H1 (cell line): ENCODE data around the gene TECPR2.

Experiments used
- CEBPB ChIP-seq: IDR thresholded peaks from 2 replicates; pipeline ENCODE4 v1.6.1; 2012; ENCODE audit warnings: low read depth, low read length
- CHD2 ChIP-seq: IDR thresholded peaks from 2 replicates; pipeline ENCODE4 v1.6.1; 2012; ENCODE audit warnings: low read length, improper control_type of control experiment
- CTCF ChIP-seq, 3 experiments: IDR thresholded peaks; 1 replicate in 2 of 3; 2 replicates in 1 of 3; pipeline versions ENCODE4 v1.5.1 to v1.6.1; 2011; ENCODE audit warnings: low read length in 3 of 3, mild to moderate bottlenecking in 3 of 3, inconsistent platforms in 2 of 3, low read depth in 1 of 3, moderate library complexity in 1 of 3; ENCODE audit not compliant: insufficient read depth in 1 of 3; ENCODE audit errors: control extremely low read depth in 1 of 3
- EGR1 ChIP-seq: IDR thresholded peaks from 2 replicates; pipeline ENCODE4 v1.6.1; 2011; ENCODE audit warnings: low read depth, low read length, borderline replicate concordance
- EP300 ChIP-seq, 2 experiments: IDR thresholded peaks; 1 replicate in 1 of 2; 2 replicates in 1 of 2; pipeline ENCODE4 v1.6.1; 2011 to 2012; ENCODE audit warnings: low read depth in 2 of 2, low read length in 2 of 2, mild to moderate bottlenecking in 2 of 2, borderline replicate concordance in 1 of 2, inconsistent platforms in 1 of 2, moderate library complexity in 1 of 2
- EZH2 ChIP-seq: fragments of 200-600 bp; sonication (generic); IDR thresholded peaks from 2 replicates; pipeline ENCODE4 v1.7.1; 2012; ENCODE audit warnings: low read depth, mild to moderate bottlenecking, moderate library complexity, low read length, inconsistent platforms; ENCODE audit not compliant: severe bottlenecking
- GABPA ChIP-seq: IDR thresholded peaks from 2 replicates; pipeline ENCODE4 v1.6.1; 2011; ENCODE audit warnings: mild to moderate bottlenecking, low read length, moderate library complexity, borderline replicate concordance; ENCODE audit not compliant: insufficient read depth
- JUN ChIP-seq: IDR thresholded peaks from 2 replicates; pipeline ENCODE4 v1.6.1; 2011; ENCODE audit warnings: low read depth, mild to moderate bottlenecking, improper control_type of control experiment, low read length
- RXRA ChIP-seq: IDR thresholded peaks from 2 replicates; pipeline ENCODE4 v1.6.1; 2011; ENCODE audit warnings: low read depth, mild to moderate bottlenecking, low read length, moderate library complexity; ENCODE audit not compliant: insufficient read depth
- SIN3A ChIP-seq, 2 experiments: IDR thresholded peaks in 1 of 2; conservative IDR thresholded peaks in 1 of 2; 2 replicates each; pipeline ENCODE4 v1.6.1; 2011 to 2012; ENCODE audit warnings: low read length in 2 of 2, improper control_type of control experiment in 1 of 2, low read depth in 1 of 2, mild to moderate bottlenecking in 1 of 2
- SRF ChIP-seq: IDR thresholded peaks from 2 replicates; pipeline ENCODE4 v1.6.1; 2011; ENCODE audit warnings: mild to moderate bottlenecking, low read depth, low read length, moderate library complexity
- TAF1 ChIP-seq: IDR thresholded peaks from 2 replicates; pipeline ENCODE4 v1.6.1; 2011; ENCODE audit warnings: mild to moderate bottlenecking, low read depth, low read length
- TBP ChIP-seq: IDR thresholded peaks from 2 replicates; pipeline ENCODE4 v1.6.1; 2011; ENCODE audit warnings: low read depth, low read length, improper control_type of control experiment
- ZNF274 ChIP-seq: IDR thresholded peaks from 2 replicates; pipeline ENCODE4 v1.7.0; 2012; ENCODE audit warnings: low read length, borderline replicate concordance; ENCODE audit errors: extremely low read depth

DNA sequence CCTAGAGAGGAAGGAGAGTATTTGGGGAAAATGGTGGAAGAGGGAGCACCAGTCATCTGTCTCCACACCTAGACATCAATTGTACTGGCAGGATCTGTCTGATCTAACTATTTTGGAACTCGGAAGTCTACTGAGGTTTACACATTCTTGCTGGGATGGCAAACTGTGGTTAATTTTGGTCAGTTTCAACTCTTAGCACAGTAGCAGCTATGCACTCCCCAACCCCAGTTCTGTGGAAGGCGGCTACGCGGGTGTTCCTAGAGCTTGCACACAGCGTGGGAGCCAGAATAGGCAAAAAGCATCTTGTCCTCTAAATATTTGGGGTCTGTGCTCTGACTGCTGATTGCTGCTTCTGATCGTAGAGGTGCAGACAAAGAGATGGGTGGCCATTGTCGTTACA is 33.8 kb downstream of the TECPR2 start:
- TF ChIP-seq CTCF (IDR thresholded peaks at IDR 0.05; ENCODE audit: control extremely low read depth in 1 of 3, insufficient read depth in 1 of 3, low read depth in 1 of 3, low read length in 3 of 3) (no peak), JUN (no peak), ZNF274 (no peak), CEBPB (no peak), EZH2 (no peak), TAF1 (no peak), RXRA (no peak), EGR1 (no peak), SIN3A (conservative IDR thresholded peaks at IDR 0.05 in 1 of 2, IDR thresholded peaks at IDR 0.05 in 1 of 2; ENCODE audit: low read depth in 1 of 2, low read length in 2 of 2) (no peak), CHD2 (no peak), TBP (no peak), GABPA (no peak), SRF (no peak), EP300 (IDR thresholded peaks at IDR 0.05; ENCODE audit: borderline replicate concordance in 1 of 2, low read depth in 2 of 2, low read length in 2 of 2) (no peak)
